Muscle layer of duodenum (tissue), 2 donors: Measurements from ENCODE around the gene SLC26A2.

Experiments
- H3K27ac ChIP-seq: one replicate; pipeline ENCODE4 v1.7.0; 2013; ENCODE audit warnings: mild to moderate bottlenecking, low read length
- H3K27me3 ChIP-seq: one replicate; pipeline ENCODE4 v1.7.0; 2013; ENCODE audit warnings: low read depth, mild to moderate bottlenecking, control low read depth, low read length
- H3K36me3 ChIP-seq, 2 donors: one replicate each; pipeline ENCODE4 v1.7.0; 2013; ENCODE audit warnings: low read length in 2 of 2, control low read depth in 1 of 2, mild to moderate bottlenecking in 1 of 2; ENCODE audit not compliant: insufficient read depth in 2 of 2, control insufficient read depth in 1 of 2
- H3K4me1 ChIP-seq, 2 donors: one replicate each; pipeline ENCODE4 v1.7.0; 2013; ENCODE audit warnings: low read length in 2 of 2, mild to moderate bottlenecking in 2 of 2, control low read depth in 1 of 2, moderate library complexity in 1 of 2; ENCODE audit not compliant: insufficient read depth in 2 of 2, control insufficient read depth in 1 of 2
- H3K4me3 ChIP-seq, 2 donors: one replicate each; pipeline ENCODE4 v1.7.0; 2013; ENCODE audit warnings: low read length in 2 of 2, low read depth in 1 of 2, mild to moderate bottlenecking in 1 of 2
- H3K9me3 ChIP-seq, 2 donors: one replicate each; pipeline ENCODE4 v1.7.0; 2013; ENCODE audit warnings: low read length in 2 of 2, control low read depth in 1 of 2, mild to moderate bottlenecking in 1 of 2; ENCODE audit not compliant: control insufficient read depth in 1 of 2
- donor health status: healthy.

SLC26A2 gene

GRCh38 chr5:149960272-149961185 lies at the start of gene SLC26A2:
TSS of gene SLC26A2 (plus strand) at chr5:149960758. CDS start at chr5:149977653, 16,895 bp downstream.
- Histone ChIP-seq H3K4me3 (peak within 1 kb of the TSS; percentile 66 to 67), H3K9me3 (no peaks in the 10 kb centered on the region), H3K27ac (peak within 1 kb of the TSS; percentile 96), H3K4me1 (peaks cover 6 to 8% of the 10 kb centered on the region in 2 donors), H3K36me3 (no peaks in the 10 kb centered on the region), H3K27me3 (no peaks in the 10 kb centered on the region)

GRCh38 chr5:149911031-149911430 lies 49.5 kb upstream of the SLC26A2 start:
- Histone ChIP-seq H3K4me1 (no peaks in the 10 kb centered on the region), H3K36me3 (no peaks in the 10 kb centered on the region), H3K9me3 (no peaks in the 10 kb centered on the region), H3K27me3 (no peaks in the 10 kb centered on the region), H3K27ac (no peak overlapping the region), H3K4me3 (no peak overlapping the region)

GRCh38 chr5:149912226-149912871 lies 48.2 kb upstream of the SLC26A2 start:
- H3K4me3 ChIP-seq: no peak overlapping the region
- H3K4me1 ChIP-seq: no peaks in the 10 kb centered on the region
- H3K9me3 ChIP-seq: no peaks in the 10 kb centered on the region
- H3K27me3 ChIP-seq: no peaks in the 10 kb centered on the region
- no peak overlapping the region for H3K27ac ChIP-seq
- no peaks in the 10 kb centered on the region for H3K36me3 ChIP-seq

GRCh38 chr5:149913436-149914419 lies 46.8 kb upstream of the SLC26A2 start:
- H3K4me3 ChIP-seq: no peak overlapping the region
- H3K4me1 ChIP-seq: no peaks in the 10 kb centered on the region
- H3K27me3 ChIP-seq: no peaks in the 10 kb centered on the region
- no peaks in the 10 kb centered on the region for H3K9me3 ChIP-seq
- no peaks in the 10 kb centered on the region for H3K36me3 ChIP-seq
- H3K27ac ChIP-seq: no peak overlapping the region

- Histone ChIP-seq H3K4me3 (no peak overlapping the region), H3K27me3 (no peaks in the 10 kb centered on the region), H3K9me3 (no peaks in the 10 kb centered on the region), H3K36me3 (no peaks in the 10 kb centered on the region), H3K4me1 (no peaks in the 10 kb centered on the region), H3K27ac (no peak overlapping the region)
Measured at GRCh38 chr5:149915392-149916260, 44.9 kb upstream of the SLC26A2 start.

- H3K36me3 ChIP-seq: no peaks in the 10 kb centered on the region
- no peaks in the 10 kb centered on the region for H3K9me3 ChIP-seq
- no peak overlapping the region for H3K4me3 ChIP-seq
- H3K4me1 ChIP-seq: no peaks in the 10 kb centered on the region
- no peaks in the 10 kb centered on the region for H3K27me3 ChIP-seq
- no peak overlapping the region for H3K27ac ChIP-seq
Measured at GRCh38 chr5:149916334-149917072, 44.1 kb upstream of the SLC26A2 start.

- no peaks in the 10 kb centered on the region for H3K9me3 ChIP-seq
- no peak overlapping the region for H3K4me3 ChIP-seq
- no peaks in the 10 kb centered on the region for H3K27me3 ChIP-seq
- H3K4me1 ChIP-seq: no peaks in the 10 kb centered on the region
- H3K36me3 ChIP-seq: no peaks in the 10 kb centered on the region
- H3K27ac ChIP-seq: no peak overlapping the region
Measured at GRCh38 chr5:149917073-149917676, 43.4 kb upstream of the SLC26A2 start.

GRCh38 chr5:149921597-149921996 lies 39.0 kb upstream of the SLC26A2 start:
- Histone ChIP-seq H3K4me1 (no peaks in the 10 kb centered on the region), H3K27ac (no peak overlapping the region), H3K9me3 (no peaks in the 10 kb centered on the region), H3K4me3 (no peak overlapping the region), H3K27me3 (no peaks in the 10 kb centered on the region), H3K36me3 (no peaks in the 10 kb centered on the region)

GRCh38 chr5:149922950-149923349 lies 37.6 kb upstream of the SLC26A2 start:
- Histone ChIP-seq H3K9me3 (no peaks in the 10 kb centered on the region), H3K4me3 (no peak overlapping the region), H3K4me1 (no peaks in the 10 kb centered on the region), H3K27ac (no peak overlapping the region), H3K27me3 (no peaks in the 10 kb centered on the region), H3K36me3 (no peaks in the 10 kb centered on the region)
